BJ (cell line): ENCODE results near the gene MED17. TPM values are rescaled to one million over a fixed set of nuclear protein-coding genes. Genes with fewer than 3 reads are reported as not detected.

ENCODE experiments used
- CTCF ChIA-PET: fragments of 350-600 bp; formaldehyde crosslinking; extraction: SDS; loops from one replicate; lab custom pipeline; 2021; ENCODE audit warnings: antibody characterized with exemption, inconsistent platforms; lab: Yijun Ruan, JAX
- POLR2A ChIA-PET: fragments of 300-600 bp; sonication (Branson Sonifier 250); formaldehyde crosslinking; extraction: SDS; loops from one replicate; lab custom pipeline; 2021; ENCODE audit warnings: antibody characterized with exemption; lab: Charles Lee
- DNase-seq: peaks from one replicate; pipeline ENCODE4 v3.0.0-alpha.2; 2011; ENCODE audit warnings: low read depth
- H3K27me3 ChIP-seq: 2 replicates; pipeline ENCODE4 v1.6.0; 2011; ENCODE audit warnings: low read length; ENCODE audit not compliant: control insufficient read depth, insufficient read depth
- H3K36me3 ChIP-seq: 2 replicates; pipeline ENCODE4 v1.5.1; 2011; ENCODE audit warnings: low read length; ENCODE audit not compliant: control insufficient read depth, insufficient read depth
- H3K4me3 ChIP-seq: 2 replicates; pipeline ENCODE4 v1.5.1; 2011; ENCODE audit warnings: low read depth, mild to moderate bottlenecking, control low read depth, low read length
- CTCF ChIP-seq: IDR thresholded peaks from 2 replicates; pipeline ENCODE4 v1.5.1; 2011; ENCODE audit warnings: low read depth, mild to moderate bottlenecking, control low read depth, inconsistent platforms, low read length, moderate library complexity; ENCODE audit not compliant: insufficient read depth
- polyA minus RNA-seq: library from RNA; depleted of rRNA, polyadenylated mRNA; stranded (reverse); fragments of >200 nt; gene quantifications from 2 replicates; pipeline ENCODE4 v1.2.3, GENCODE V29; 2011; rRNA and poly(A)+ RNA removed
- polyA plus RNA-seq: library from polyadenylated mRNA; depleted of rRNA; stranded (reverse); fragments of >200 nt; gene quantifications from 2 replicates; pipeline ENCODE4 v1.2.3, GENCODE V29; 2011; rRNA removed

MED17 gene
- polyA plus RNA-seq (10.4 and 13.8 TPM in 2 replicates), polyA minus RNA-seq (7.8 and 8.2 TPM in 2 replicates)

- POLR2A ChIA-PET: interaction anchor here (1.0 to 1.1 kb wide), 3 partner anchors 44 to 345 kb away, joined by 3 to 8 read pairs (median 7); no protein-coding TSS in a partner anchor
- DNase-seq: peak; percentile 63
- Histone ChIP-seq H3K27me3 (no peaks in the 10 kb centered on the region), H3K36me3 (no peaks in the 10 kb centered on the region; the same call in 1 of the 2 replicates), H3K4me3 (peak within 1 kb of the TSS; percentile 89)
- CTCF ChIA-PET: interaction anchor here (0.8 kb wide), 1 partner anchor 46 kb away, joined by 3 read pairs; no protein-coding TSS in a partner anchor
- TF ChIP-seq CTCF: peak; percentile 55
These were observed at the start of gene MED17 for GRCh38 chr11:93784145-93784934. Gene MED17 (plus strand): TSS chr11:93784282. CDS start chr11:93784514, 232 bp downstream.

GRCh38 chr11:93734427-93735222 is 49.5 kb upstream of the MED17 start:
- Histone ChIP-seq H3K36me3 (peaks cover 20% of the 10 kb centered on the region), H3K4me3 (no peak overlapping the region), H3K27me3 (no peaks in the 10 kb centered on the region)
- POLR2A ChIA-PET: no interaction called here
- no peak for TF ChIP-seq CTCF
- CTCF ChIA-PET: no interaction called here
- no peak for DNase-seq

- no peak overlapping the region for H3K4me3 ChIP-seq
These were observed 48.5 kb upstream of the MED17 start for GRCh38 chr11:93735627-93736026.

GRCh38 chr11:93736129-93736528 is 48.0 kb upstream of the MED17 start:
- DNase-seq: no peak
- ChIA-PET CTCF (interaction anchor here (0.6 to 1.4 kb wide), 2 partner anchors 9 to 59 kb away, joined by 3 to 4 read pairs; no protein-coding TSS in a partner anchor), POLR2A (no interaction called here)
- Histone ChIP-seq H3K4me3 (no peak overlapping the region), H3K36me3 (peaks cover 15% of the 10 kb centered on the region), H3K27me3 (no peaks in the 10 kb centered on the region)
- no peak for TF ChIP-seq CTCF

More at GRCh38 chr11:93735627-93736026, 48.5 kb upstream of the MED17 start:
- ChIA-PET POLR2A (no interaction called here), CTCF (interaction anchor here (1.4 kb wide), 1 partner anchor 10 kb away, joined by 4 read pairs; no protein-coding TSS in a partner anchor)
- Histone ChIP-seq H3K36me3 (peaks cover 15% of the 10 kb centered on the region), H3K27me3 (no peaks in the 10 kb centered on the region)
- no peak for DNase-seq
- no peak for TF ChIP-seq CTCF
